Stimulated activated CD4-positive, alpha-beta T cell treated with anti-CD3 and anti-CD28 coated beads, Interleukin-1b, Interleukin-23, amount 100 ng/mL, for 4 hours (primary cell): Measurements from ENCODE around the gene SERPINF2.
"Not testable (repeated sequence)": the region's sequence is repeated elsewhere in the genome, so short reads cannot be mapped to it uniquely, and the experiment has no call there.

Source experiments
- DNase-seq, 2 donors: peaks; one replicate each; pipeline ENCODE4 v3.0.0-alpha.2; 2020; ENCODE audit warnings: low read depth in 2 of 2

Gene SERPINF2

GRCh38 chr17:1742371-1743087, at the start of gene SERPINF2:
TSS of gene SERPINF2 (plus strand) at chr17:1742871. CDS start at chr17:1744996, 2,125 bp downstream.
- DNase-seq = no peak

GRCh38 chr17:1693339-1693738, 49.3 kb upstream of the SERPINF2 start:
- DNase-seq = no peak

GRCh38 chr17:1695365-1695764, 47.3 kb upstream of the SERPINF2 start:
- DNase-seq = no peak

- no peak for DNase-seq
Measured at GRCh38 chr17:1697681-1698080, 45.0 kb upstream of the SERPINF2 start.

- not testable (repeated sequence) for DNase-seq
Measured at GRCh38 chr17:1699891-1700290, 42.8 kb upstream of the SERPINF2 start.

GRCh38 chr17:1703063-1703462, 39.6 kb upstream of the SERPINF2 start:
- no peak for DNase-seq

- no peak for DNase-seq
Measured at GRCh38 chr17:1705004-1705403, 37.7 kb upstream of the SERPINF2 start.

- DNase-seq = no peak
Measured at GRCh38 chr17:1707107-1707506, 35.6 kb upstream of the SERPINF2 start.

GRCh38 chr17:1708791-1709346, 33.8 kb upstream of the SERPINF2 start:
- not testable (repeated sequence) for DNase-seq

GRCh38 chr17:1709403-1709951, 33.2 kb upstream of the SERPINF2 start:
- no peak for DNase-seq

- DNase-seq = no peak
Measured at GRCh38 chr17:1709971-1710806, 32.5 kb upstream of the SERPINF2 start, which contains the start of gene TLCD2. TSS of gene TLCD2 (minus strand) at chr17:1710377. CDS start at chr17:1710242, 135 bp downstream.

- DNase-seq = no peak
Measured at GRCh38 chr17:1710807-1711553, 31.7 kb upstream of the SERPINF2 start.

- no peak for DNase-seq
Measured at GRCh38 chr17:1711804-1712203, 30.9 kb upstream of the SERPINF2 start.

- no peak for DNase-seq
Measured at GRCh38 chr17:1712271-1712670, 30.4 kb upstream of the SERPINF2 start.

- DNase-seq = no peak
Measured at GRCh38 chr17:1713160-1713877, 29.4 kb upstream of the SERPINF2 start.

- DNase-seq = no peak
Measured at GRCh38 chr17:1713878-1714426, 28.7 kb upstream of the SERPINF2 start.

GRCh38 chr17:1714427-1714979, 28.2 kb upstream of the SERPINF2 start:
- no peak for DNase-seq

GRCh38 chr17:1714980-1715802, 27.5 kb upstream of the SERPINF2 start:
- DNase-seq = peak in 1 of 2 donors; percentile 32

- no peak for DNase-seq
Measured at GRCh38 chr17:1715803-1716075, 26.9 kb upstream of the SERPINF2 start.
